Activated naive CD4-positive, alpha-beta T cell treated with anti-CD3 and anti-CD28 coated beads, Interleukin-2, amount 50 U/mL, for 24 hours (primary cell): Measurements from ENCODE around the gene OR6C76.
"Not testable (repeated sequence)": the region's sequence is repeated elsewhere in the genome, so short reads cannot be mapped to it uniquely, and the experiment has no call there.

Experiments
- H3K27ac Mint-ChIP-seq: one replicate; pipeline ENCODE4 v1.8.0; 2021; ENCODE audit warnings: mild to moderate bottlenecking, mixed read lengths
- H3K27me3 Mint-ChIP-seq: one replicate; pipeline ENCODE4 v1.8.0; 2021; ENCODE audit warnings: mixed read lengths
- H3K36me3 Mint-ChIP-seq: one replicate; pipeline ENCODE4 v1.8.0; 2021; ENCODE audit warnings: mixed read lengths
- H3K4me1 Mint-ChIP-seq: one replicate; pipeline ENCODE4 v1.8.0; 2021; ENCODE audit warnings: mixed read lengths
- H3K4me3 Mint-ChIP-seq: one replicate; pipeline ENCODE4 v1.8.0; 2021; ENCODE audit warnings: mild to moderate bottlenecking, mixed read lengths
- H3K9me3 Mint-ChIP-seq: one replicate; pipeline ENCODE4 v1.8.0; 2021; ENCODE audit warnings: mixed read lengths

The OR6C76 gene

GRCh38 chr12:55425954-55426353, at the start of gene OR6C76:
Gene OR6C76, plus strand, starts transcription at chr12:55426254. Its CDS starts 0 bp downstream, at chr12:55426254.
- no peaks in the 10 kb centered on the region for H3K4me1 Mint-ChIP-seq
- H3K36me3 Mint-ChIP-seq: no peaks in the 10 kb centered on the region
- no peak within 1 kb of the TSS for H3K27ac Mint-ChIP-seq
- peaks cover 20% of the 10 kb centered on the region for H3K27me3 Mint-ChIP-seq
- no peak within 1 kb of the TSS for H3K4me3 Mint-ChIP-seq
- H3K9me3 Mint-ChIP-seq: no peaks in the 10 kb centered on the region

DNA sequence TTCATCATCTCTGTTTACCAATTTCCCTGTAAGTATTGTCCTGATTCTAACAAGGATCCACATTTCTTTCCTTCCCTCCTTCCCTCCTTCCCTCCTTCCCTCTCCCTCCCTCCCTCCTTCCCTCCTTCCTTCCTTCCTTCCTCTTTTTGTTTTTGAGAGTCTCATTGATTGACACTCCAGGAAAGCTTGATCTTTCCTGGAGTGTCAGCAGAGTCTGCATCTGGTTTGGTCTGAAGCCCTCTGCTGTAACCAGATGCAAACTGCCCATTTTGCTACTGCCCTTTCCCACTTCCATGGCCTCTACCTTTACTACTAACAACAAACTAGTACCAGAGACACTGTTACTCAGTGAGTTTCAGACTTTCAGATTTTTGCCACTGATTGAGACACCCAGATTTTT, 40.2 kb upstream of the OR6C76 start:
- no peak overlapping the region for H3K4me3 Mint-ChIP-seq
- H3K4me1 Mint-ChIP-seq: no peaks in the 10 kb centered on the region
- peaks cover 4% of the 10 kb centered on the region for H3K27me3 Mint-ChIP-seq
- H3K27ac Mint-ChIP-seq: no peak overlapping the region
- H3K9me3 Mint-ChIP-seq: no peaks in the 10 kb centered on the region
- H3K36me3 Mint-ChIP-seq: no peaks in the 10 kb centered on the region

DNA sequence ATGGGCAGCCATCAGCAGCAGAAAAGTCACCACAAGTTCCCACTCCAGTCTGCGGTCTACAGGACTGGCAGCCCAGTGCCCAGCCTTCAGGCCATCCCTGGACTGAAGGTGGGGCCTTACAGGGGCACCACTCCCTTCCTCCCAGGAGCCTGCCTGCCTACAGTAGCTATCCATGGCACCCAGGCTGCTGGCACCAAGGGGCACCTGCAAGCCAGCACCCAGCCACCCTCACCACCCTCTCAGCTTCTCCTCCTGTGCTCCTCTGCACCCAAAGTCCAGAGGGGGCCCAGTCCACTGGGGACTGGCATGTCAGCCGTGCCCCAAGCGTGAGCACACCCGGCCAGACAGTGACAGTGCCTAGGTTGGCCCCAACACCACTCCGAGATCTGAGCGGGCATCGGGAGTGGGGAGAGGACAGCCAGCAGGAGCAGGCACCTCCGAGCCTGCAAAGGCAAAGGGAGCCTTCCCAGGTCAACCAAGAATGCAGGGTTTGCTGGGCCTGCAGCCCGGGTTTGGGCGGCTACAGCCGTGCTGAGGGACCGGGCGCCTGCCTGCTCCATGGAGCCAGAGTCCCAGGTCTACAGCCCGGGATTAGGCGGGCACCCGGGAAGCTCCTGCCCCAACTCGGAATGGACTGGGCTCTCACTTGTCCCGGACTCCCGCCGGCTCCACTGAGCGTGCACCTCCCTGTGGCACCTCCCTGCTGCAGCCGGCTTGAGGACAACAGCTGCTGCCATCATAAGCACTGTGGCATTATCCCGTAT, 33.8 kb upstream of the OR6C76 start:
- H3K27ac Mint-ChIP-seq: no peak overlapping the region
- no peaks in the 10 kb centered on the region for H3K4me1 Mint-ChIP-seq

DNA sequence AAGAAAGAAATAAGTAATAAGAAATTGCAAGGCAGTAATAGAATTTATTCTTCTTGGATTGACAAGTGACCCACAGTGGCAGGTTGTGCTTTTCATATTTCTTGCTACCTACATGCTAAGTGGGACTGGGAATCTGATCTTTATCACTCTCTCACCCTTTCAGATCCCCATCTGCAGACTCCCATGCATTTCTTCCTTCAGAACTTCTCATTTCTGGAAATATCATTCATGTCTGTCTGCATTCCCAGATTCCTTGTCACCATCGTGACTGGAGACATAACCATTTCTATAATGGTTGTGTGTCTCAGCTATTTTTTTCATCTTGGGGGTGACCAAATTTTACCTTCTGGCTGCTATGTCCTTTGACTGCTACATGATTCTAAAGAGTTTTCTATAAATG, 29.7 kb upstream of the OR6C76 start:
- Mint-ChIP-seq H3K36me3 (no peaks in the 10 kb centered on the region), H3K9me3 (no peaks in the 10 kb centered on the region), H3K27ac (no peak overlapping the region), H3K4me3 (no peak overlapping the region), H3K27me3 (peaks cover 19% of the 10 kb centered on the region), H3K4me1 (no peaks in the 10 kb centered on the region)

More for the DNA sequence above, 33.8 kb upstream of the OR6C76 start:
- H3K4me3 Mint-ChIP-seq: no peak overlapping the region
- peaks cover 6% of the 10 kb centered on the region for H3K27me3 Mint-ChIP-seq
- H3K36me3 Mint-ChIP-seq: no peaks in the 10 kb centered on the region
- H3K9me3 Mint-ChIP-seq: no peaks in the 10 kb centered on the region

GRCh38 chr12:55400229-55400628, 25.8 kb upstream of the OR6C76 start, which contains the start of gene OR6C65:
Gene OR6C65, plus strand, starts transcription at chr12:55400529. Its CDS starts 0 bp downstream, at chr12:55400529.
- H3K9me3 Mint-ChIP-seq: no peaks in the 10 kb centered on the region
- H3K4me1 Mint-ChIP-seq: no peaks in the 10 kb centered on the region
- H3K27ac Mint-ChIP-seq: no peak within 1 kb of the TSS
- H3K36me3 Mint-ChIP-seq: no peaks in the 10 kb centered on the region
- H3K4me3 Mint-ChIP-seq: no peak within 1 kb of the TSS
- peaks cover 16% of the 10 kb centered on the region for H3K27me3 Mint-ChIP-seq

DNA sequence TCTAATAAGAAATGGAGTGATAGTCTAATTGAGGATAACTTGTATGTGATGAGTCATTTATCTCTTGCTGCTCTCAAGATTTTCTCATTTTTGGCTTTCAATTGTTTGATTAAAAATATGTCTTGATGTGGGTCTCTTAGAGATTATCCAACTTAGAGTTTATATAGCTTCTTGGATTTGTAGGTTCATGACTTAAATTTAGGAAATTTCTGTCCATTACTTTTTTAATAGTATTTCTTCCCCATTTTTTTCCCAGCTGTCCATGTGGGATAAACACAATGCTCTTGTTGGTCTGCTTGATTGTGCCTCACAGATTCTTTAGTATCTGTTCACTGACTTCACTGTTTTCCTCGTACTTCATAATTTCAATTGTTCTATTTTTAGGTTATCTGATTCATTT, 18.2 kb upstream of the OR6C76 start:
- H3K27me3 Mint-ChIP-seq: peaks cover 7% of the 10 kb centered on the region
- H3K27ac Mint-ChIP-seq: no peak overlapping the region
- no peak overlapping the region for H3K4me3 Mint-ChIP-seq
- peaks cover 7% of the 10 kb centered on the region for H3K9me3 Mint-ChIP-seq
- no peaks in the 10 kb centered on the region for H3K4me1 Mint-ChIP-seq
- no peaks in the 10 kb centered on the region for H3K36me3 Mint-ChIP-seq

DNA sequence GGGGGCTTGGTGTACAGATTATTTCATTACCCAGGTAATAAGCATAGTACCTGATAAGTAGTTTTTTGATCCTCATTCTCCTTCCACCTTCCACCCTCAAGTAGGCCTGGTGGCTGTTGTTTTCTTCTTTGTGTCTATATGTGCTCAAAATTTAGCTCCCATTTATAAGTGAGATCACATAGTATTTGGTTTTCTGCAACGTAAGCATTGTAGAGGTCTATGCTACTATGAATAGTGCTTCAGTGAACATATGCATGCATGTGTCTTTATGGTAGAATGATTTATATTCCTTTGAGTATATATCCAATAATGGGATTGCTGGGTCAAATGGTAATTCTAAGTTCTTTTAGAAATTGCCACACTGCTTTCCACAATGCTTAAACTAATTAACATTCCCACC, 16.9 kb upstream of the OR6C76 start:
- not testable (repeated sequence) for H3K9me3 Mint-ChIP-seq, H3K27me3 Mint-ChIP-seq, H3K36me3 Mint-ChIP-seq, H3K4me3 Mint-ChIP-seq, H3K27ac Mint-ChIP-seq, H3K4me1 Mint-ChIP-seq

DNA sequence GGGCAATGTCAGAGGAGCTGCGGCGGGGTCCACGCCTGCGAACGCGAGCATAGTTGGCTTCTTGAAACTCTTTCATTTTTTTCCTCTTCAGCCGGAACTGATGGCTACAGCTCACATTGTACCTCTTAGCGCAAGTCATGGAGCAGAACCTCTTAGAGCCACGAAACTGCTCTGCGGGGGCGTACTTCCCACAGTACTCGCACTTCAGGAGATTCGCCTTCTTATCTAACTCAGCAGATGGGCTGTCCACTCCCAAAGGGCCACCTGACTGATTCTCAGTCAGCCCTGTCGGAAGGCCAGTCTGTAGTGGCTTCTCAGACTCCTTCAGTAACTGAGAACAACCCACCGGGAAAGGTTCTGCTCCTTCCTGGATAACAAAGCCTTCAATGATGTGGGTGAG, 13.9 kb upstream of the OR6C76 start:
- H3K36me3 Mint-ChIP-seq, H3K4me1 Mint-ChIP-seq, H3K27ac Mint-ChIP-seq, H3K9me3 Mint-ChIP-seq, H3K4me3 Mint-ChIP-seq: not testable (repeated sequence)
- peaks cover 26% of the 10 kb centered on the region for H3K27me3 Mint-ChIP-seq

- H3K27me3 Mint-ChIP-seq: peaks cover 37% of the 10 kb centered on the region
- not testable (repeated sequence) for H3K36me3 Mint-ChIP-seq, H3K4me3 Mint-ChIP-seq, H3K27ac Mint-ChIP-seq, H3K9me3 Mint-ChIP-seq, H3K4me1 Mint-ChIP-seq
Observed at GRCh38 chr12:55413498-55414388, 12.3 kb upstream of the OR6C76 start.

DNA sequence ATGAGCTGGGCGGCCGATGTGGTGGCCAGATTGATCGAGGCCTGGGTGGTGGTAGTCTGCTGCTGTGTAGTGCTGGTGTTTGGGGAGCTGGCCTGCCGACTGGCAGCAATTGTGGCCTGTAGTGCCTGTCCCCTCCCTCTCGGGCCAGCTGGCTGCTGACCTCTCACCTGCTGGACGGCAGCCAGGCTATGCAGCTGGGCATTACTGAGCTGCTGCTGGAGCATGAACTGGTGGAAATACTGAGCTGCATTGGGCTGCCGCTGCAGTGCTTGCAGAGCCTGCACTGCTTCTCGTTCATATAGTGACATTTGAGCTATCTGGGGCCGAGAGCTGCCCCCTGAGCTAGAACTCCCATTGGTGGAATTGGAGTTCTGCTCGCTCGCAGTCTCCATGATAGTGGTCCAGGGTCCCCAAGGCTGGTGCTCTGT, 11.6 kb upstream of the OR6C76 start:
- H3K36me3 Mint-ChIP-seq, H3K4me1 Mint-ChIP-seq, H3K27ac Mint-ChIP-seq, H3K4me3 Mint-ChIP-seq, H3K9me3 Mint-ChIP-seq: not testable (repeated sequence)
- H3K27me3 Mint-ChIP-seq: peaks cover 41% of the 10 kb centered on the region

- not testable (repeated sequence) for H3K4me1 Mint-ChIP-seq, H3K27ac Mint-ChIP-seq, H3K4me3 Mint-ChIP-seq, H3K36me3 Mint-ChIP-seq, H3K9me3 Mint-ChIP-seq
- H3K27me3 Mint-ChIP-seq: peaks cover 46% of the 10 kb centered on the region
Observed at GRCh38 chr12:55414889-55415288, 11.2 kb upstream of the OR6C76 start.

- no peak overlapping the region for H3K27ac Mint-ChIP-seq
- no peaks in the 10 kb centered on the region for H3K9me3 Mint-ChIP-seq
- no peak overlapping the region for H3K4me3 Mint-ChIP-seq
- peaks cover 7% of the 10 kb centered on the region for H3K4me1 Mint-ChIP-seq
- H3K27me3 Mint-ChIP-seq: peaks cover 48% of the 10 kb centered on the region
- H3K36me3 Mint-ChIP-seq: no peaks in the 10 kb centered on the region
Observed at GRCh38 chr12:55416961-55417360, 9.1 kb upstream of the OR6C76 start.

GRCh38 chr12:55420307-55420962, 5.6 kb upstream of the OR6C76 start:
- Mint-ChIP-seq H3K4me1 (peaks cover 2% of the 10 kb centered on the region), H3K27me3 (peaks cover 48% of the 10 kb centered on the region), H3K9me3 (no peaks in the 10 kb centered on the region), H3K4me3 (no peak overlapping the region), H3K27ac (no peak overlapping the region), H3K36me3 (no peaks in the 10 kb centered on the region)

- no peak overlapping the region for H3K4me3 Mint-ChIP-seq
- H3K36me3 Mint-ChIP-seq: no peaks in the 10 kb centered on the region
- peaks cover 20% of the 10 kb centered on the region for H3K27me3 Mint-ChIP-seq
- no peak overlapping the region for H3K27ac Mint-ChIP-seq
- H3K9me3 Mint-ChIP-seq: no peaks in the 10 kb centered on the region
- H3K4me1 Mint-ChIP-seq: no peaks in the 10 kb centered on the region
Observed at GRCh38 chr12:55428331-55429243, 2.5 kb downstream of the OR6C76 start.

GRCh38 chr12:55441233-55441632, 15.2 kb downstream of the OR6C76 start:
- H3K9me3 Mint-ChIP-seq: not testable (repeated sequence)

More at GRCh38 chr12:55441233-55441632, 15.2 kb downstream of the OR6C76 start:
- H3K27me3 Mint-ChIP-seq, H3K4me3 Mint-ChIP-seq, H3K27ac Mint-ChIP-seq, H3K4me1 Mint-ChIP-seq, H3K36me3 Mint-ChIP-seq: not testable (repeated sequence)
